K562 (cell line): Measurements from ENCODE around the gene BCL2L1. TPM values are rescaled to one million over a fixed set of nuclear protein-coding genes. Genes with fewer than 3 reads are reported as not detected.
A peak's percentile ranks its signal among the peaks of the same experiment; 100 is the strongest.

Experiments used
- MEIS2 ChIP-seq: fragments of 450-650 bp; IDR thresholded peaks from 2 replicates; pipeline ENCODE4 v1.6.1; 2014; ENCODE audit warnings: mild to moderate bottlenecking; ENCODE audit not compliant: partially characterized antibody
- PBX2 ChIP-seq, 2 experiments: IDR thresholded peaks in 1 of 2; conservative IDR thresholded peaks in 1 of 2; 2 replicates each; pipeline ENCODE4 v1.6.1; 2016; ENCODE audit warnings: low read depth in 2 of 2, mild to moderate bottlenecking in 1 of 2, missing compliant biosample characterization in 1 of 2, missing genetic modification characterization in 1 of 2, moderate library complexity in 1 of 2
- RBFOX2 ChIP-seq: fragments of 200-400 bp; formaldehyde crosslinking; IDR thresholded peaks from 2 replicates; pipeline ENCODE4 v1.6.1; 2017; ENCODE audit warnings: low read depth, mild to moderate bottlenecking, low read length, moderate library complexity
- TAF15 ChIP-seq: fragments of 200-400 bp; formaldehyde crosslinking; IDR thresholded peaks from 2 replicates; pipeline ENCODE4 v1.6.1; 2017; ENCODE audit warnings: mild to moderate bottlenecking, low read depth, low read length, moderate library complexity
- polyA plus RNA-seq, 8 experiments: library from polyadenylated mRNA; depleted of rRNA in 4 of 8; stranded (reverse) in 5 of 8; unstranded in 3 of 8; fragments of >200 nt; fragmentation: Nextera tagmentation in 2 of 8; fragmentation: Illumina TruSeq in 1 of 8; extraction: Ambion mirVana in 2 of 8; extraction: Trizol in 1 of 8; gene quantifications; 2 replicates each; pipeline versions ENCODE4 v1.2.1 to v1.2.3, GENCODE V29; 2011 to 2014; ENCODE audit warnings: inconsistent platforms in 1 of 8, missing spikeins in 1 of 8
- total RNA-seq, 7 experiments: library from RNA; depleted of rRNA in 6 of 7; stranded (reverse); fragments of >200 nt in 6 of 7; fragmentation: Illumina TruSeq in 2 of 7; extraction: Trizol in 2 of 7; gene quantifications; 2 replicates each; pipeline versions ENCODE4 v1.2.1 to v1.2.3, GENCODE V29; 2011 to 2021; ENCODE audit warnings: low replicate concordance in 1 of 7

The BCL2L1 gene
- total and polyA plus RNA-seq, 9 of the 15 experiments (the other 6 are each of a cell fraction or from before 2014, with no cell fraction given), result 3.3 to 182 (median 120) TPM

GRCh38 chr20:31713312-31714273 lies 9.1 kb downstream of the BCL2L1 start (continued):
- TF ChIP-seq PBX2 (CRISPR knock-in tag; IDR thresholded peaks at IDR 0.05; ENCODE audit: low read depth), result no peak
- peak; percentile 37; the same call in 1 of the 2 replicates for TF ChIP-seq PBX2 (tag; conservative IDR thresholded peaks at IDR 0.05; ENCODE audit: low read depth)
- TF ChIP-seq TAF15, result no peak
- 0 out of 2 replicates have a peak, but pooled peaks have one; percentile 26 for TF ChIP-seq RBFOX2
- peak; percentile 51 for TF ChIP-seq MEIS2
- TF ChIP-seq, all 486 proteins: peak for 7
